Neural cell (in vitro differentiated cells): ENCODE data around the gene SLC35E4. TPM values are rescaled to one million over a fixed set of nuclear protein-coding genes. Genes with fewer than 3 reads are reported as not detected.

ENCODE experiments used
- H2AFZ ChIP-seq: fragments of 200-600, 300-800 bp; sonication (generic), shearing (Covaris generic); 2 replicates; pipeline ENCODE4 v1.6.0; 2014; ENCODE audit warnings: low read depth, mild to moderate bottlenecking, antibody characterized with exemption, low read length, moderate library complexity
- H3F3A ChIP-seq: fragments of 200-600 bp; shearing (Covaris generic); 2 replicates; pipeline ENCODE4 v1.6.1; 2016; ENCODE audit warnings: mild to moderate bottlenecking, moderate library complexity, mixed read lengths, antibody characterized with exemption, low read length; ENCODE audit not compliant: insufficient read depth, poor library complexity, severe bottlenecking
- H3K27ac ChIP-seq: fragments of 200-600, 300-800 bp; sonication (generic), shearing (Covaris generic); 2 replicates; pipeline ENCODE4 v1.5.1; 2014; ENCODE audit warnings: mild to moderate bottlenecking, low read length, moderate library complexity
- H3K27me3 ChIP-seq: fragments of 300-800, 200-600 bp; sonication (generic), shearing (Covaris generic); 2 replicates; pipeline ENCODE4 v1.6.0; 2014; ENCODE audit warnings: mild to moderate bottlenecking, low read depth, low read length, moderate library complexity; ENCODE audit not compliant: insufficient read depth
- H3K36me3 ChIP-seq: fragments of 300-800, 200-600 bp; sonication (generic), shearing (Covaris generic); 2 replicates; pipeline ENCODE4 v1.5.1; 2014; ENCODE audit warnings: mild to moderate bottlenecking, antibody characterized with exemption, low read length, moderate library complexity; ENCODE audit not compliant: insufficient read depth
- H3K4me2 ChIP-seq: fragments of 300-800, 200-600 bp; sonication (generic), shearing (Covaris generic); 2 replicates; pipeline ENCODE4 v1.6.0; 2014; ENCODE audit warnings: mild to moderate bottlenecking, low read length
- H3K4me3 ChIP-seq: fragments of 300-800, 200-600 bp; sonication (generic), shearing (Covaris generic); 2 replicates; pipeline ENCODE4 v1.5.1; 2014; ENCODE audit warnings: mild to moderate bottlenecking, low read length, moderate library complexity
- H3K79me2 ChIP-seq: fragments of 200-600 bp; shearing (Covaris generic); replicated peaks from 2 replicates; pipeline ENCODE4 v1.6.0; 2014; ENCODE audit warnings: mild to moderate bottlenecking, low read length, moderate library complexity; ENCODE audit not compliant: insufficient read depth
- H3K9ac ChIP-seq: fragments of 300-800, 200-600 bp; sonication (generic), shearing (Covaris generic); 2 replicates; pipeline ENCODE4 v1.6.1; 2016; ENCODE audit warnings: mild to moderate bottlenecking, low read length, mixed read lengths
- H3K9me2 ChIP-seq: fragments of 200-600 bp; shearing (Covaris generic); 2 replicates; pipeline ENCODE4 v1.6.1; 2016; ENCODE audit warnings: mild to moderate bottlenecking, low read length, mixed read lengths; ENCODE audit not compliant: insufficient read depth
- H3K9me3 ChIP-seq: fragments of 200-600, 300-800 bp; sonication (generic), shearing (Covaris generic); 2 replicates; pipeline ENCODE4 v1.6.1; 2016; ENCODE audit warnings: mild to moderate bottlenecking, mixed run types, low read length, moderate library complexity, mixed read lengths
- H4K20me1 ChIP-seq: fragments of 200-600 bp; shearing (Covaris generic); 2 replicates; pipeline ENCODE4 v1.6.1; 2016; ENCODE audit warnings: mild to moderate bottlenecking, mixed run types; ENCODE audit not compliant: insufficient read depth
- EP300 ChIP-seq: fragments of 450-650 bp; conservative IDR thresholded peaks from 2 replicates; pipeline ENCODE4 v1.6.1; 2014; ENCODE audit warnings: antibody characterized with exemption, mild to moderate bottlenecking, moderate library complexity; ENCODE audit not compliant: poor library complexity, severe bottlenecking
- EZH2 ChIP-seq: fragments of 200-600, 300-800 bp; shearing (Covaris generic), sonication (generic); IDR thresholded peaks from 2 replicates; pipeline ENCODE4 v1.6.1; 2014; ENCODE audit warnings: antibody characterized with exemption, low read length, borderline replicate concordance, mild to moderate bottlenecking; ENCODE audit not compliant: insufficient read depth, poor library complexity, severe bottlenecking
- MXI1 ChIP-seq: fragments of 450-650 bp; conservative IDR thresholded peaks from 2 replicates; pipeline ENCODE4 v1.6.1; 2014; ENCODE audit warnings: antibody characterized with exemption, mild to moderate bottlenecking; ENCODE audit not compliant: poor library complexity, severe bottlenecking
- POLR2AphosphoS5 ChIP-seq: IDR thresholded peaks from 2 replicates; pipeline ENCODE4 v1.6.1; 2012
- RAD21 ChIP-seq: fragments of 450-650 bp; conservative IDR thresholded peaks from 2 replicates; pipeline ENCODE4 v1.6.1; 2014; ENCODE audit warnings: antibody characterized with exemption, mild to moderate bottlenecking, moderate library complexity
- SMC3 ChIP-seq: fragments of 450-650 bp; conservative IDR thresholded peaks from 2 replicates; pipeline ENCODE4 v1.6.1; 2014; ENCODE audit warnings: antibody characterized with exemption, mild to moderate bottlenecking, moderate library complexity; ENCODE audit not compliant: poor library complexity
- TAF1 ChIP-seq: IDR thresholded peaks from 2 replicates; pipeline ENCODE4 v1.6.1; 2012; ENCODE audit warnings: low read depth
- polyA plus RNA-seq: library from polyadenylated mRNA; depleted of rRNA; stranded (reverse); fragments of >200 nt; gene quantifications from 2 replicates; pipeline ENCODE4 v1.2.3, GENCODE V29; 2014
- TF ChIP-seq, protein P1 (sequence below): IDR thresholded peaks from 2 replicates; pipeline ENCODE4 v1.6.1; 2012; ENCODE audit warnings: borderline replicate concordance
- TF ChIP-seq, protein P2 (sequence below): fragments of 450-650 bp; IDR thresholded peaks from 2 replicates; pipeline ENCODE4 v1.5.1; 2014; ENCODE audit warnings: antibody characterized with exemption, mild to moderate bottlenecking, moderate library complexity; ENCODE audit not compliant: poor library complexity, severe bottlenecking

SLC35E4 gene
- polyA plus RNA-seq, 1 donor from 2014 or later = 5.5 TPM

DNA sequence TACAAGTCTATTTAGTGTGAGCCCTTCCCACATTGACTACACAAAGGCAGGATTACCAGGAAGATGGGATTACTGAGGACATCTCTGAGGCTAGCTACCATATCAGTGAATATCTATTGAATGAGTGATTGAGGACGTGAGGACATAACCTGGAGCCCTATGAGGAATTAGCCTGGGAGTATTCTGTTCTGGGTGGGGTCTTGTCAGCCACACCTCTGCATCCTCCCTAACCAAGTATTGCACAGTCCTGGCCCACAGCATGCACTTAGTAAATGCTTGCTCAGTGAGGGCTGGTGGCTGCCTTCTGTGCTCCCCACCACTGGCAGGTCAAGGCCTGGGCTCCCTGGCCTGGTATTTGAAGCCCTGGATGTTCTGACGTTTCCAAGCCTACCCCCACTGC is 17.3 kb downstream of the SLC35E4 start:
- no peak overlapping the region for H3K4me3 ChIP-seq
- no peak overlapping the region for H3K4me2 ChIP-seq
- no peaks in the 10 kb centered on the region for H3K27me3 ChIP-seq
- H3K9me3 ChIP-seq = no peaks in the 10 kb centered on the region
- no peaks in the 10 kb centered on the region for H4K20me1 ChIP-seq
- H3K27ac ChIP-seq = no peak overlapping the region
- H3K9me2 ChIP-seq = no peaks in the 10 kb centered on the region
- TF ChIP-seq, protein P1, sequence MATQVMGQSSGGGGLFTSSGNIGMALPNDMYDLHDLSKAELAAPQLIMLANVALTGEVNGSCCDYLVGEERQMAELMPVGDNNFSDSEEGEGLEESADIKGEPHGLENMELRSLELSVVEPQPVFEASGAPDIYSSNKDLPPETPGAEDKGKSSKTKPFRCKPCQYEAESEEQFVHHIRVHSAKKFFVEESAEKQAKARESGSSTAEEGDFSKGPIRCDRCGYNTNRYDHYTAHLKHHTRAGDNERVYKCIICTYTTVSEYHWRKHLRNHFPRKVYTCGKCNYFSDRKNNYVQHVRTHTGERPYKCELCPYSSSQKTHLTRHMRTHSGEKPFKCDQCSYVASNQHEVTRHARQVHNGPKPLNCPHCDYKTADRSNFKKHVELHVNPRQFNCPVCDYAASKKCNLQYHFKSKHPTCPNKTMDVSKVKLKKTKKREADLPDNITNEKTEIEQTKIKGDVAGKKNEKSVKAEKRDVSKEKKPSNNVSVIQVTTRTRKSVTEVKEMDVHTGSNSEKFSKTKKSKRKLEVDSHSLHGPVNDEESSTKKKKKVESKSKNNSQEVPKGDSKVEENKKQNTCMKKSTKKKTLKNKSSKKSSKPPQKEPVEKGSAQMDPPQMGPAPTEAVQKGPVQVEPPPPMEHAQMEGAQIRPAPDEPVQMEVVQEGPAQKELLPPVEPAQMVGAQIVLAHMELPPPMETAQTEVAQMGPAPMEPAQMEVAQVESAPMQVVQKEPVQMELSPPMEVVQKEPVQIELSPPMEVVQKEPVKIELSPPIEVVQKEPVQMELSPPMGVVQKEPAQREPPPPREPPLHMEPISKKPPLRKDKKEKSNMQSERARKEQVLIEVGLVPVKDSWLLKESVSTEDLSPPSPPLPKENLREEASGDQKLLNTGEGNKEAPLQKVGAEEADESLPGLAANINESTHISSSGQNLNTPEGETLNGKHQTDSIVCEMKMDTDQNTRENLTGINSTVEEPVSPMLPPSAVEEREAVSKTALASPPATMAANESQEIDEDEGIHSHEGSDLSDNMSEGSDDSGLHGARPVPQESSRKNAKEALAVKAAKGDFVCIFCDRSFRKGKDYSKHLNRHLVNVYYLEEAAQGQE = no peak
- TF ChIP-seq RAD21 (no peak), SMC3 (no peak), EP300 (no peak), MXI1 (no peak), POLR2AphosphoS5 (no peak), TAF1 (no peak), EZH2 (no peak)
- TF ChIP-seq, protein P2, sequence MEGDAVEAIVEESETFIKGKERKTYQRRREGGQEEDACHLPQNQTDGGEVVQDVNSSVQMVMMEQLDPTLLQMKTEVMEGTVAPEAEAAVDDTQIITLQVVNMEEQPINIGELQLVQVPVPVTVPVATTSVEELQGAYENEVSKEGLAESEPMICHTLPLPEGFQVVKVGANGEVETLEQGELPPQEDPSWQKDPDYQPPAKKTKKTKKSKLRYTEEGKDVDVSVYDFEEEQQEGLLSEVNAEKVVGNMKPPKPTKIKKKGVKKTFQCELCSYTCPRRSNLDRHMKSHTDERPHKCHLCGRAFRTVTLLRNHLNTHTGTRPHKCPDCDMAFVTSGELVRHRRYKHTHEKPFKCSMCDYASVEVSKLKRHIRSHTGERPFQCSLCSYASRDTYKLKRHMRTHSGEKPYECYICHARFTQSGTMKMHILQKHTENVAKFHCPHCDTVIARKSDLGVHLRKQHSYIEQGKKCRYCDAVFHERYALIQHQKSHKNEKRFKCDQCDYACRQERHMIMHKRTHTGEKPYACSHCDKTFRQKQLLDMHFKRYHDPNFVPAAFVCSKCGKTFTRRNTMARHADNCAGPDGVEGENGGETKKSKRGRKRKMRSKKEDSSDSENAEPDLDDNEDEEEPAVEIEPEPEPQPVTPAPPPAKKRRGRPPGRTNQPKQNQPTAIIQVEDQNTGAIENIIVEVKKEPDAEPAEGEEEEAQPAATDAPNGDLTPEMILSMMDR = no peak
- no peak overlapping the region for H2AFZ ChIP-seq
- H3K36me3 ChIP-seq = no peaks in the 10 kb centered on the region
- H3K79me2 ChIP-seq = no peaks in the 10 kb centered on the region
- no peaks in the 10 kb centered on the region for H3F3A ChIP-seq
- no peak overlapping the region for H3K9ac ChIP-seq

DNA sequence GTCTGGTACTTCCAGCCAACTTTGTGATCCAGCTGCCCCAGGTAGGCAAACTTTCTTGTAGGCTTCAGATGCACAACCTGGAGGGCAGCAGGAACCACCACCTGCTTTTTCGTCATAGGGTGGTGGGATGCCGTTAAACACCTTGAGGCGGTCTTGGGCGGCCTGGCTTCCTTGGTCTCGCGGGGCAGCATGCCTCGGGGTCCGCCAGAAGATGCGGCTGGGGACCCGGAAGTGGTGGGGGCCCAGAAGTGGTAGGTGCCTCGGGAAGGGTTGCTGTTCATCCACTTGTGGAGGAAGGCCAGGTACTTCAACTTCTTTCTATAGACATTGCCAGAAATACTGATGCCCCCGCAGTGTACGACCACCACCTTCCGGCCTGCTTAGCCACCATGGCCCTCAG is 18.8 kb downstream of the SLC35E4 start:
- no peaks in the 10 kb centered on the region for H4K20me1 ChIP-seq

More for the DNA sequence above, 18.8 kb downstream of the SLC35E4 start:
- Histone ChIP-seq H3K27me3 (no peaks in the 10 kb centered on the region), H3K36me3 (no peaks in the 10 kb centered on the region), H3K9ac (no peak overlapping the region), H3K9me2 (no peaks in the 10 kb centered on the region), H3F3A (no peaks in the 10 kb centered on the region), H3K79me2 (no peaks in the 10 kb centered on the region), H3K27ac (no peak overlapping the region), H3K4me2 (no peak overlapping the region), H2AFZ (no peak overlapping the region), H3K4me3 (no peak overlapping the region), H3K9me3 (no peaks in the 10 kb centered on the region)
- TF ChIP-seq EP300 (no peak), TAF1 (no peak), MXI1 (no peak), POLR2AphosphoS5 (no peak), RAD21 (no peak), SMC3 (no peak), EZH2 (no peak)
- TF ChIP-seq, protein P2 = no peak
- TF ChIP-seq, protein P1 = no peak
